Prostate gland (tissue), 2 donors: Measurements from ENCODE around the gene PXDC1.

Experiments used
- POLR2A ChIP-seq: fragments of 450-650 bp; IDR thresholded peaks from one replicate; pipeline ENCODE4 v1.6.1; 2016; ENCODE audit warnings: antibody characterized with exemption, mild to moderate bottlenecking
- TF ChIP-seq, protein P1 (sequence below), 4 experiments: fragments of 200-600 bp in 2 of 4; fragments of 450-650 bp in 2 of 4; sonication (generic) in 2 of 4; IDR thresholded peaks; 1 replicate in 3 of 4; 2 replicates in 1 of 4; pipeline ENCODE4 v1.5.1; 2016 to 2019; ENCODE audit warnings: antibody characterized with exemption in 4 of 4, mild to moderate bottlenecking in 2 of 4, moderate library complexity in 2 of 4

GRCh38 chr6:3707751-3708412 lies 43.6 kb downstream of the PXDC1 start:
- TF ChIP-seq, protein P1, sequence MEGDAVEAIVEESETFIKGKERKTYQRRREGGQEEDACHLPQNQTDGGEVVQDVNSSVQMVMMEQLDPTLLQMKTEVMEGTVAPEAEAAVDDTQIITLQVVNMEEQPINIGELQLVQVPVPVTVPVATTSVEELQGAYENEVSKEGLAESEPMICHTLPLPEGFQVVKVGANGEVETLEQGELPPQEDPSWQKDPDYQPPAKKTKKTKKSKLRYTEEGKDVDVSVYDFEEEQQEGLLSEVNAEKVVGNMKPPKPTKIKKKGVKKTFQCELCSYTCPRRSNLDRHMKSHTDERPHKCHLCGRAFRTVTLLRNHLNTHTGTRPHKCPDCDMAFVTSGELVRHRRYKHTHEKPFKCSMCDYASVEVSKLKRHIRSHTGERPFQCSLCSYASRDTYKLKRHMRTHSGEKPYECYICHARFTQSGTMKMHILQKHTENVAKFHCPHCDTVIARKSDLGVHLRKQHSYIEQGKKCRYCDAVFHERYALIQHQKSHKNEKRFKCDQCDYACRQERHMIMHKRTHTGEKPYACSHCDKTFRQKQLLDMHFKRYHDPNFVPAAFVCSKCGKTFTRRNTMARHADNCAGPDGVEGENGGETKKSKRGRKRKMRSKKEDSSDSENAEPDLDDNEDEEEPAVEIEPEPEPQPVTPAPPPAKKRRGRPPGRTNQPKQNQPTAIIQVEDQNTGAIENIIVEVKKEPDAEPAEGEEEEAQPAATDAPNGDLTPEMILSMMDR (IDR thresholded peaks at IDR 0.05): no peak
- TF ChIP-seq POLR2A: no peak
